Endothelial cell of umbilical vein (primary cell): ENCODE measurements around the gene WBP1L. TPM values are rescaled to one million over a fixed set of nuclear protein-coding genes. Genes with fewer than 3 reads are reported as not detected.

Experiments
- BruUV-seq: library from RNA; stranded (reverse); fragments of 400-500 nt; replicated peaks from 2 replicates; lab custom pipeline; 2021; lab: Mats Ljungman, UMichigan
- CTCF ChIA-PET: fragments of 300-600, 350-600 bp; sonication (Branson Sonifier 250); formaldehyde crosslinking; loops from one replicate; lab custom pipeline; 2021; ENCODE audit warnings: antibody characterized with exemption, inconsistent platforms; lab: Charles Lee
- POLR2A ChIA-PET: fragments of 300-600, 350-600 bp; sonication (Branson Sonifier 250); formaldehyde crosslinking; loops from one replicate; lab custom pipeline; 2021; ENCODE audit warnings: antibody characterized with exemption, inconsistent platforms; lab: Charles Lee
- DNase-seq: peaks from one replicate; pipeline ENCODE4 v3.0.0-alpha.2; 2011; ENCODE audit warnings: low read depth, low spot score
- FAIRE-seq: peaks from 2 replicates; lab custom pipeline; 2011; peaks lifted over from hg19 to GRCh38; lab: Jason Lieb, UNC
- H2AFZ ChIP-seq: 2 replicates; pipeline ENCODE4 v1.6.0; 2012; ENCODE audit warnings: low read depth, low read length, control low read depth, inconsistent platforms
- H3K27ac ChIP-seq: 2 replicates; pipeline ENCODE4 v1.5.1; 2011; ENCODE audit warnings: low read depth, mild to moderate bottlenecking, control low read depth, low read length, moderate library complexity; ENCODE audit not compliant: insufficient read depth
- H3K27me3 ChIP-seq, 2 experiments: 2 replicates each; pipeline versions ENCODE4 v1.6.0 to v1.6.1; 2011; ENCODE audit warnings: low read length in 2 of 2, mixed read lengths in 1 of 2; ENCODE audit not compliant: control insufficient read depth in 2 of 2, insufficient read depth in 2 of 2
- H3K36me3 ChIP-seq, 2 experiments: 2 replicates in 1 of 2; 3 replicates in 1 of 2; pipeline ENCODE4 v1.5.1; 2011; ENCODE audit warnings: low read length in 2 of 2, mild to moderate bottlenecking in 1 of 2, moderate library complexity in 1 of 2; ENCODE audit not compliant: control insufficient read depth in 2 of 2, insufficient read depth in 2 of 2; ENCODE audit errors: extremely low read depth in 1 of 2
- H3K4me1 ChIP-seq: 3 replicates; pipeline ENCODE4 v1.5.1; 2011; ENCODE audit warnings: mild to moderate bottlenecking, low read length; ENCODE audit not compliant: control insufficient read depth, insufficient read depth; ENCODE audit errors: extremely low read depth
- H3K4me2 ChIP-seq: 2 replicates; pipeline ENCODE4 v1.6.1; 2011; ENCODE audit warnings: low read length, control low read depth, mixed read lengths; ENCODE audit not compliant: insufficient read depth
- H3K4me3 ChIP-seq, 3 experiments: fragments of 200-600 bp in 1 of 3; sonication (generic), shearing (Covaris generic) in 1 of 3; replicated peaks in 1 of 3; 2 replicates each; pipeline ENCODE4 v1.5.1; 2011 to 2016; ENCODE audit warnings: control low read depth in 3 of 3, low read length in 3 of 3, mild to moderate bottlenecking in 2 of 3, inconsistent platforms in 1 of 3, low read depth in 1 of 3, moderate library complexity in 1 of 3; ENCODE audit not compliant: insufficient read depth in 1 of 3
- H3K79me2 ChIP-seq: 2 replicates; pipeline ENCODE4 v1.6.0; 2012; ENCODE audit warnings: low read length, inconsistent platforms; ENCODE audit not compliant: control insufficient read depth, insufficient read depth
- H3K9ac ChIP-seq: replicated peaks from 2 replicates; pipeline ENCODE3; 2011; ENCODE audit warnings: low read length, control low read depth; ENCODE audit not compliant: insufficient read depth; ENCODE audit errors: extremely low read depth
- H3K9me1 ChIP-seq: replicated peaks from 3 replicates; pipeline ENCODE4 v1.6.0; 2011; ENCODE audit warnings: mild to moderate bottlenecking, low read length; ENCODE audit not compliant: control insufficient read depth, insufficient read depth; ENCODE audit errors: extremely low read depth
- H3K9me3 ChIP-seq: replicated peaks from 2 replicates; pipeline ENCODE4 v1.5.1; 2012; ENCODE audit warnings: low read length, inconsistent platforms; ENCODE audit not compliant: control insufficient read depth, insufficient read depth
- H4K20me1 ChIP-seq: replicated peaks from 2 replicates; pipeline ENCODE3; 2011; ENCODE audit warnings: mild to moderate bottlenecking, low read length; ENCODE audit not compliant: control insufficient read depth, insufficient read depth; ENCODE audit errors: extremely low read depth
- CTCF ChIP-seq, 2 donors: IDR thresholded peaks; 1 replicate in 1 of 2; 2 replicates in 1 of 2; pipeline ENCODE4 v1.5.1; 2011; ENCODE audit warnings: low read length in 2 of 2, mild to moderate bottlenecking in 2 of 2, moderate library complexity in 2 of 2, control low read depth in 1 of 2, inconsistent platforms in 1 of 2, low read depth in 1 of 2; ENCODE audit not compliant: insufficient read depth in 1 of 2; ENCODE audit errors: extremely low read depth in 1 of 2
- EZH2 ChIP-seq: IDR thresholded peaks from 2 replicates; pipeline ENCODE4 v1.6.1; 2012; ENCODE audit warnings: borderline replicate concordance, low read depth, mild to moderate bottlenecking, moderate library complexity, low read length, inconsistent platforms; ENCODE audit not compliant: severe bottlenecking
- FOS ChIP-seq: IDR thresholded peaks from 2 replicates; pipeline ENCODE4 v1.6.1; 2011; ENCODE audit warnings: mild to moderate bottlenecking, low read length, moderate library complexity, borderline replicate concordance; ENCODE audit not compliant: insufficient read depth
- GATA2 ChIP-seq: IDR thresholded peaks from 2 replicates; pipeline ENCODE4 v1.7.0; 2011; ENCODE audit warnings: low read depth, mild to moderate bottlenecking, moderate library complexity, mixed read lengths, low read length; ENCODE audit not compliant: insufficient read length, insufficient read depth
- JUN ChIP-seq: IDR thresholded peaks from 2 replicates; pipeline ENCODE4 v1.6.1; 2011; ENCODE audit warnings: borderline replicate concordance, low read depth; ENCODE audit not compliant: insufficient read length, insufficient read depth
- MAX ChIP-seq: IDR thresholded peaks from 2 replicates; pipeline ENCODE4 v1.6.1; 2011; ENCODE audit not compliant: insufficient read depth, insufficient read length
- MYC ChIP-seq: IDR thresholded peaks from one replicate; pipeline ENCODE4 v1.6.1; 2011; ENCODE audit warnings: mild to moderate bottlenecking, low read depth, low read length
- POLR2A ChIP-seq: IDR thresholded peaks from 2 replicates; pipeline ENCODE4 v1.6.1; 2012; ENCODE audit warnings: low read depth, mild to moderate bottlenecking, control low read depth, low read length
- POLR2AphosphoS5 ChIP-seq: IDR thresholded peaks from 2 replicates; pipeline ENCODE4 v1.6.1; 2012; ENCODE audit warnings: low read depth, mild to moderate bottlenecking, control low read depth, low read length, moderate library complexity; ENCODE audit not compliant: insufficient read depth
- dilution Hi-C: fragments of 300-500 bp; cut with MboI; formaldehyde crosslinking; loops from one replicate; pipeline ENCODE4 v1.15.0; 2019; ENCODE audit warnings: low sequenced_read_pairs; ENCODE audit not compliant: extremely low pct_ligation_motif_present
- intact Hi-C: fragments of 100-400 bp; cut with micrococcal nuclease; formaldehyde crosslinking; loops from one replicate; pipeline ENCODE4 v1.10.0; 2022
- polyA plus RNA-seq, 4 experiments: library from polyadenylated mRNA; depleted of rRNA in 3 of 4; stranded (reverse) in 3 of 4; unstranded in 1 of 4; fragments of >200 nt; gene quantifications; 2 replicates each; pipeline versions ENCODE4 v1.2.1 to v1.2.3, GENCODE V29; 2011 to 2012; ENCODE audit warnings: missing spikeins in 1 of 4
- total RNA-seq: library from RNA; stranded (reverse); gene quantifications from 2 replicates; pipeline ENCODE4 v1.2.3, GENCODE V29; 2021

Gene WBP1L
- total and polyA plus RNA-seq, 2 donors (not counting 3 experiments of a cell fraction or from before 2014, with no cell fraction given) = 46.0 to 70.3 TPM

GRCh38 chr10:102718220-102718619 lies 25.5 kb upstream of the WBP1L start:
- no peak for FAIRE-seq

More at GRCh38 chr10:102718220-102718619, 25.5 kb upstream of the WBP1L start:
- no TSS peak for BruUV-seq
- Histone ChIP-seq H3K4me1 (peaks cover 11% of the 10 kb centered on the region), H3K9ac (no peak overlapping the region), H3K79me2 (peaks cover 6% of the 10 kb centered on the region), H3K4me2 (no peak overlapping the region), H3K36me3 (no peaks in the 10 kb centered on the region), H3K27ac (no peak overlapping the region), H3K9me3 (no peaks in the 10 kb centered on the region), H3K27me3 (no peaks in the 10 kb centered on the region), H3K9me1 (no peaks in the 10 kb centered on the region), H2AFZ (no peak overlapping the region), H4K20me1 (no peaks in the 10 kb centered on the region), H3K4me3 (no peak overlapping the region)
- dilution Hi-C loops = no loop called here
- CTCF ChIA-PET = no interaction called here
- POLR2A ChIA-PET = no interaction called here
- peak; percentile 29 for DNase-seq
- no peak for TF ChIP-seq EZH2
- TF ChIP-seq GATA2 = no peak
- no peak for TF ChIP-seq MYC
- no peak for TF ChIP-seq POLR2AphosphoS5
- TF ChIP-seq CTCF (IDR thresholded peaks at IDR 0.05; ENCODE audit: extremely low read depth in 1 of 2, insufficient read depth in 1 of 2, low read depth in 1 of 2, low read length in 2 of 2) = no peak
- TF ChIP-seq POLR2A = no peak
- TF ChIP-seq FOS = no peak
- TF ChIP-seq MAX = no peak
- no peak for TF ChIP-seq JUN
- intact Hi-C loops = no loop called here
